GM18867 (cell line): ENCODE measurements around the gene CARMIL1.

Experiments used
- ATAC-seq: cut with Tn5 transposase; IDR thresholded peaks from one replicate; pipeline ENCODE4 v1.9.1; 2021; ENCODE audit warnings: mild to moderate bottlenecking, moderate library complexity; ENCODE audit not compliant: unreplicated experiment

Gene CARMIL1

GRCh38 chr6:25306379-25306778 lies 27.2 kb downstream of the CARMIL1 start:
- ATAC-seq: no peak

- ATAC-seq: no peak
Measured at GRCh38 chr6:25307805-25308494, 28.8 kb downstream of the CARMIL1 start.

DNA sequence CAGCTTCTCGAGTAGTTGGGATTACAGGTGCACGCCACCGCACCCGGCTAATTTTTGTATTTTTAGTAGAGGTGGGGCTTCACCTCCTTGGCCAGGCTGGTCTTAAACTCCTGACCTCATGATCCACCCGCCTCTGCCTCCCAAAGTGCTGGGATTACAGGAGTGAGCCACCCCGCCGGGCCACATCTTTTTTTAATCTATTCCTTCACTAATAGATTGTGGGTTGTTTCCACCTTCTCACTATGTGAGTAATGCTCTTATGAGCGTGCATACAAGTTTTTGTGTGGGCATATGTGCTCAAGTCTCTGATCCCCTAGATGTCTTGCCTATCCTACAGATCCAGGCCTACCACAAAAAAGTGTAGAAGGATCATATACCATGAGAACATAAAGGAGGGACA lies 30.7 kb downstream of the CARMIL1 start:
- no peak for ATAC-seq

- ATAC-seq: no peak
Measured at GRCh38 chr6:25311331-25311840, 32.2 kb downstream of the CARMIL1 start.

DNA sequence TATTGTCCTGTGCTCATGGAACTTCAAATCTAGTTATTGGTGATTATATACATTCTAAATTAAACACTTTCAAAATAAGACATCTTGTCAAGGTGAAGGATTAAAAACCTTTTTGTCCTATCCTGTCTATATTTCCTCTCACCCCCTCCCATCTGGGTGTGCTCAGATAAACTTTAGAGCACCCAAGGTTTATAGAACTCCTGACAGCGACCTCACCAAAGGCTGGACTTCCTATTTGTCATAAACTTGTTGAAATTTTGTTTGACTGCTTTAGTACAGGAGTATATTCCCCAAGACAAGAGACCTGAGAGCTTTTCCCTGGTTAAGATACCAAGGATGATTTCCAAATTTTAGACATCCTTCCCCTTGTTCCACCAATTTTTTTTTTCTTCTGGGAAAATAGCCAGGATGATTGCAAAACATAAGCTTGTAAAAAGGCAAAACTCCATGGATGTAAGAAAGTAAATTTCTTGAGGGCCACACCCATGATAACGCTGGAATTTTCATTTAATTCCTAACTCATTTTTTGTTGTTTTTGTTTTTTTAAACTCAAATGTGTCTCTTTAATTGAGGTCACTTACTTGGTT lies 33.0 kb downstream of the CARMIL1 start:
- no peak for ATAC-seq

GRCh38 chr6:25312703-25313102 lies 33.5 kb downstream of the CARMIL1 start:
- ATAC-seq: no peak

GRCh38 chr6:25314509-25315175 lies 35.5 kb downstream of the CARMIL1 start:
- ATAC-seq: no peak

GRCh38 chr6:25315194-25316177 lies 36.3 kb downstream of the CARMIL1 start:
- ATAC-seq: peak; percentile 63

DNA sequence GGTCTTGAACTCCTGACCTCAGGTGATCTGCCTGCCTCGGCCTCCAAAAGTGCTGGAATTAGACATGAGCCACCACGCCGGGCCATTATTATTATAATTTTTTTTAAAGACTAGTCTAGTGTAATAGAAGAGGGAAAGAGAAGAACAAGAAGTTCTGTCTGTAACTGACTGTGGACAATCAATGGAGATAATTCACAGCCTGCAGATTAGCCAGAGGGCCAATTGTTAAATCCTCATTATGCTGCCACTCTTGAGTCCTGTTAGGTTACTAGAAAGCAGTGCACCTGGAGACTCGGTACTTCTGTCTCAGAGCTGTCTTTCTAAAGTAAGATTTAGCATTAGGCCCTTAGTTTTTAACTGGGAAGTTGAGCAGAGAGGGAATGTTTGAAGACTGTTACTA lies 37.5 kb downstream of the CARMIL1 start:
- no peak for ATAC-seq

DNA sequence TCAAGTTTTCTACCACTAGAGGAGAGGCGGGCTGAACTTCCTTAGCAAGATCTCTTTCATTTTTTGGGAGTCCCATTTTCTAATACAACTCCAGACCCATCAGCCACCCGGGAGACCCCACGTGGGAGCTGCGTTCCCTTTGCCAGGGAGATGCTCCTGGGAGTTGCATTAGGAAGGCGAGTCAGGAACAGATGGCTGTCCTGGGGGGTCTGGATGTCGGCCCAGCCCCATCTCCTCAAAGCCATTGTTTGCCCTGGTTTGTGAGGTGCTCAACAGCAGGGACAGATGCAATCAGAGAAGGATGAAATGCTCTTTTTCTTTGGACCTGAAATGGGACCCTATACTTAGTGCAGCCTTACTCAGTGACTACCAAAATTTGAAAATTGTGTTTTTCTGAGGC lies 39.4 kb downstream of the CARMIL1 start:
- ATAC-seq: no peak

DNA sequence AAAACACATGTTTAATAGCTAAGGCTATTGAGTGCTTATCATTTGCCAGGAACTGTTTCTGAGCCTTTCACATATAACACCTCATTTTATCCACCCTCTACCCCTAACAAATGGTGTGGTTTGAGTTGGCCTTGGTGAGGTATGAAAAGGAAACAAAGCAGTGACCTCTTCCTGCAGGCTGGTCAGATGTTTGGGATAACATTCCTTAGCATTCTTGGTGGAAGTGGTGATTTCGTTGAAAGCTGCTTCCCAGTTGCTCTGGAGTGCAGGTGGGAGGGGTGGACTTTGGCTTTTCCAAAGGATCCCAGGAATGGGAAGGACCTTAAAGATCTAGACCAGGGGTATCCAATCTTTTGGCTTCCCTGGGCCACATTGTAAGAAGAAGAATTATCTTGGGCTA lies 41.3 kb downstream of the CARMIL1 start:
- no peak for ATAC-seq

DNA sequence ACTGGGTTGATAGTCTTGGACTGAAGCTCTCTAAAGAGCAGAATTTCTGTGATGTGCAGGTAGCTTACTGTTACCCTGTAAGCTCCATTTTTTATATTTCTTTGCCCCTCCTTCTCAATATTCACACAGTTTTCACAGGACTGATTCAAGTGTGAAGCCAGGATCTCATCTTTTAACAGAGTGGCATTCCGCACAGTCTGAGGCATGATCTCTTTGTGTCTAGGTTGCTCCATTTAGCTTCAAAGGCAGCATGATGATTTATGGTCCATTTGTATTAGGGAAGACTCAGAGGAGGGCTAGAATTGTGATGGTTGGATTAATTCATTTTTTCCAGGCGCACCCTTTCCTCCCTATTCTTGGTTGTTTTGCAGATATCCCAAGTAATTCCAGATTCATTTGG lies 43.5 kb downstream of the CARMIL1 start:
- ATAC-seq: no peak

DNA sequence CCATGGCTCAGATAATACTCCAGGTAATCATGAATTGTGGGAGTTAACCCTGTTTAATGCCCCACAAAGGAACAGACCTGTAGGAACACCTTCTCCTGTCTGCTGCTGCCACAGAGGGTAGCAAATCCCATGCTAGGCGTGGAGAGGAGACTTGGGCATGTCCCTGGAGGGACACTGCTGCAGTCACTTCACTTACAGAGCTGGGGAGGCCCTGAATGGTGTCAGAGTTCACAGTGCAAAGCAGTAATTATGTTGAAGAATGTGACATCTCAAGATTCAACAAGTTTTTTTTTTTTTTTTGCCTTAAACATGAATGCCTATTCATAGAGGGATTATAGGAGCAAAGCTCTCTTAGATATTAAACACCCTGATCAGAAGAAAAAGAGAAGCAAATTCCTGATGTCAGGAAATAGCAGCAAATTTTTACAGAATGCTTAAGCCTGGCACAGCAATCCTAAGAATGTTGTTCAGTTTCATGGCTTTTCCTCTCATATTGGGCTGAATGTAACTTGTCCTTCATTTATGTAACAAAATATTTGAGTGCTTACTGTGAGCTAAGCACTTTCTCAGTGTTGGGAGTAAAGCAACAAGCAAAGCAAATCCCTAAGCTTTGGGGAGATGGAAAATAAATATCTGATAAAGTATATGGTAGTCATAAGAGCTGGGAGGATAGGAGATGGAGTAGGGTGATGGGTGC lies 45.0 kb downstream of the CARMIL1 start:
- no peak for ATAC-seq

DNA sequence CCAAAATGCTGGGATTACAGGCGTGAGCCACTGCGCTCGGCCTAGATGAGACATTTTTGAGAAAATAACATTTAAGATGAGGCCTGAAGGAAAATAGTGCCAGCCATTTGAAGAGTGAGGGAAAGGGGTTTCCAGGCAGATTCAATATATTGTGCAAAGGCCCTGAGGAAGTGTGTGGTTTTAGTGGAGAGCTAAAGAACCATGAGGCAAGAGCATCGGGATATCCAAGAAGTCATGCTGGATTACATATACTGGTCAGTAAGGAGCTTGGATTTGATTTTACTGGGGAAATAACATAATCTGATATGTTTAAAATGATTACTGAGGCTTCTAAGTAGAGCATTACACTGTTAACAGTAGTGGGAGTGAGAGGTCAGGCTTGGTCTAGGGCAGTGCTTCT lies 47.0 kb downstream of the CARMIL1 start:
- ATAC-seq: no peak

GRCh38 chr6:25326960-25327359 lies 47.8 kb downstream of the CARMIL1 start:
- ATAC-seq: no peak

GRCh38 chr6:25327432-25327831 lies 48.3 kb downstream of the CARMIL1 start:
- ATAC-seq: no peak

- no peak for ATAC-seq
Measured at GRCh38 chr6:25329161-25329817, 50.1 kb downstream of the CARMIL1 start.

GRCh38 chr6:25329982-25330381 lies 50.8 kb downstream of the CARMIL1 start:
- ATAC-seq: no peak

DNA sequence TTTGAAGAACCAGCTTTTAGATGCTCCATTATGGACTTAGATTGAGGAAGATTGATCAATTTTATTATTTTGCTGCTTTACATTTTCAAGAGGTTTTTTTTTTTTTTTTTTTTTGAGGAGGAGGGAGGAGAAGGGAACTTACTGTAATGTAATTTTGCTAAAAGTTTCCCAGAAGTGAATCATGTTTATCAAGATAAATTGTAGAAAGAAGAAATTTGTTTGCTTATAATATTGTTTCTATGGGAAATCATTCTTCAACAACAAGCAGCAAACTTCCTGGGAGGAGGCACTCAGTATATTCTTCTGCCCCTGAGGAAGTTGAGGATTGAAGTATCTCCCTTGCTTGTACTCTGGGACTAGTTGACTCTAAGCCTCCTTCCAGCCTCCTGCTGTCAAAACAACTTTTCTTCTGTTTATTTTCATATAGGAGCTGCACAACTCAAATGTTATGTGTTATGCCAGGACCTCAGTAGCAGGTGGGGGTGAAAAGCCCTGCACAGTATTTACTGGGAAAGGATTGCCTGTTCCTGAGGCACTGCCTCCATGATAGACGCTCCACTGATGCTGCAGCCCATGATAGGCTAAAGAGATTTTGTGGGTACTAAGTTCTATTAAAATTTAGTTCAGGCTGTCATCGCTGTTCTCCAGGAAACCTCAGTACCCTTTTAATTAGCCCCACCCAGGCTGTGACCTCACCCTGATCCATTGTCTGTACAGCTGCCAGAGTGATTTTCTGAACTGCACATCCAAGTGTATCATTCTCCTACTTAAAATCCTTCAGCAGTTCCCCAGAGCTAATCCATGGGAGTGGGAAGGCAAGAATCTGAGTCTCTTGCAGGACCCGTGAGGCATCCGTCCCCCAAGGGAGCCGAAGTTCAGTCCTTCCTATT lies 51.9 kb downstream of the CARMIL1 start:
- ATAC-seq: no peak
